Heart left ventricle (tissue), 13 donors: ENCODE data around the gene SFTPA2.

Source experiments
- POLR2A ChIP-seq, 2 donors: fragments of 450-650 bp; IDR thresholded peaks; one replicate each; pipeline ENCODE4 v1.6.1; 2017; ENCODE audit warnings: antibody characterized with exemption in 2 of 2, mild to moderate bottlenecking in 2 of 2, moderate library complexity in 2 of 2
- TF ChIP-seq, protein P1 (sequence below), 12 donors: fragments of 200-600 bp; sonication (generic) in 4 of 12; IDR thresholded peaks; one replicate each; pipeline versions ENCODE4 v1.5.0 to v1.8.0; 2018 to 2022; ENCODE audit warnings: antibody characterized with exemption in 12 of 12, mild to moderate bottlenecking in 5 of 12
- donor health status: ischemic (EF 13 %, LVEDD 7.1; RV severe dilation, severe dysfunction).
- donor health status: DM: no; HTN: yes; CAD: no.
- donor health status: DM: no; HTN: no; CAD: no.
- donor health status: ischemic (EF 25% LVEDD 6.9; RV normal size, moderate dysfunction).
- donor health status: ischemic (EF 25% LVEDD 5.7; RV mildly dilated, moderate dysfunction).
- donor health status: ischemic (EF 35%, LVEDD 5.7; RV mildly dilated, moderate dysfunction).
- donor health status: nonischemic (EF 11% LVEDD 7.7; RV severe dilation, severe dysfunction).
- donor health status: DM: yes; HTN: yes; CAD: no.
- donor health status: PGD.
- donor health status: ischemic (EF 29% LVEDD 5.4; RV normal size, mild dysfunction).
- donor health status: nonischemic (EF 23%, LVEDD 6.1; RV moderate dilation, normal function).

DNA sequence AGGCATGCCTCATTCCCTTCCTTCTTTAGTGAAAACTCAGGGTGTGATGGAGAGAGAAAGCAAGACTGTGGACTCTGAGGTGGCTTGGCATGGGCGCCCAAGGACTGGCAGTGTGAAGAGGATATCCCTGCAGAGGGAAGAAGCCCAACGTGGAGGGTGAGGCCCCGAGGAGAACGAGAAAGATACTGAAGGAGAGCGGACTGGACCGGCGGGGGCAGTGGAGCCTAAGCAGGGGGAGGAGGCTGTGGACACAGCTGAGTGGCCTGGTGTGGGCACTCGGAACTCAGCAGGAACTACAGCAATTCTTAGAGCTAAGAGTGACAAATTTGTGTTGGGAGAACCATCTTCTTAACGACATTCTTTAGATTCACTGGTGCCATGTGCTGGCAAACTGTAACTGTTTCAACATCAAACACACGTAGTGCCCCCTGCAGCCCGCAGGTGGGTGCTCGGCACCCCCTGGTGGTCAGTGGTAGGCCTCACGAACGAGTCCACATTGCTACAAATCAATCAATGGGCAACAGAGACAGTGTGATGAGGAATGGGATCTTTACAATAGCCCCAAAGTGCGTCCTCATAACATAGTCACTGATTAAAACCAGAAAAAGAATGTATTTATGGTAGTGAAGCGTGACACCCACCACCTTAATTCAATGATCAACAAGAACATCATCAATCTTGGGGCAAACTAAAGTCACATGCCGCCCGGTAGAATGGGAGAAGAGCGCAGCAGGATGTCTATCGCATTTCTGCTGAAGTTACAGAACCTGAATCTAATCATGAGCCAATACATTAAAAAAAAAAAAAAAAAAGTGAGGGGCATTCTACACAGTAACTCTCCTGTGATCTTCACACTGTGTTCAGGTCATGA lies 48.5 kb upstream of the SFTPA2 start:
- TF ChIP-seq, protein P1, sequence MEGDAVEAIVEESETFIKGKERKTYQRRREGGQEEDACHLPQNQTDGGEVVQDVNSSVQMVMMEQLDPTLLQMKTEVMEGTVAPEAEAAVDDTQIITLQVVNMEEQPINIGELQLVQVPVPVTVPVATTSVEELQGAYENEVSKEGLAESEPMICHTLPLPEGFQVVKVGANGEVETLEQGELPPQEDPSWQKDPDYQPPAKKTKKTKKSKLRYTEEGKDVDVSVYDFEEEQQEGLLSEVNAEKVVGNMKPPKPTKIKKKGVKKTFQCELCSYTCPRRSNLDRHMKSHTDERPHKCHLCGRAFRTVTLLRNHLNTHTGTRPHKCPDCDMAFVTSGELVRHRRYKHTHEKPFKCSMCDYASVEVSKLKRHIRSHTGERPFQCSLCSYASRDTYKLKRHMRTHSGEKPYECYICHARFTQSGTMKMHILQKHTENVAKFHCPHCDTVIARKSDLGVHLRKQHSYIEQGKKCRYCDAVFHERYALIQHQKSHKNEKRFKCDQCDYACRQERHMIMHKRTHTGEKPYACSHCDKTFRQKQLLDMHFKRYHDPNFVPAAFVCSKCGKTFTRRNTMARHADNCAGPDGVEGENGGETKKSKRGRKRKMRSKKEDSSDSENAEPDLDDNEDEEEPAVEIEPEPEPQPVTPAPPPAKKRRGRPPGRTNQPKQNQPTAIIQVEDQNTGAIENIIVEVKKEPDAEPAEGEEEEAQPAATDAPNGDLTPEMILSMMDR (IDR thresholded peaks at IDR 0.05): peak; percentile 34 to 65 (median 48)
- TF ChIP-seq POLR2A (IDR thresholded peaks at IDR 0.05): no peak
